Urothelium cell line (cell line): ENCODE measurements around the gene CCDC73.
A peak's percentile ranks its signal among the peaks of the same experiment; 100 is the strongest.
"Not testable (repeated sequence)": the region's sequence is repeated elsewhere in the genome, so short reads cannot be mapped to it uniquely, and the experiment has no call there.

Experiments
- DNase-seq: peaks from one replicate; pipeline ENCODE4 v3.0.0; 2011; ENCODE audit warnings: low spot score, mixed read lengths
- FAIRE-seq: peaks from 2 replicates; lab custom pipeline; 2011; peaks lifted over from hg19 to GRCh38; lab: Jason Lieb, UNC

CCDC73 gene

DNA sequence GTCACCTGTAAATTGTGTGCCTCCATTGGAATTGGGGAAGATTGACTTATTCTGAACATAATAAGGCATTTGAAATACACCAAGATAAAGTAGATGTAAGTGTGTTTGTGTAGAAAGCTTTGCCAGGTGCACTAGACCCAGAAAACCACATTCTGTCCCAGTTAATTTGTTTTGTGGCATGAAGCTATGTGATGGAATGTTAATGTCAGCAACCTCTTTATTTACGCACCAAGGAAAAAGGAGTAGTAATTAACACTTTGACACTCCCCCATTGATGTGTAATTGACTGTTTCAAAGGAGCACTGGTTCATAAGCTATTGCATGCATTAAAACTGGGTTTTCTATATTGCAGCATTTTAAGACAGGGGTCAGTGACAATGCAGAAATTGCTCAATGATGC lies 196.5 kb downstream of the CCDC73 start:
- FAIRE-seq (no peak), DNase-seq (no peak)

DNA sequence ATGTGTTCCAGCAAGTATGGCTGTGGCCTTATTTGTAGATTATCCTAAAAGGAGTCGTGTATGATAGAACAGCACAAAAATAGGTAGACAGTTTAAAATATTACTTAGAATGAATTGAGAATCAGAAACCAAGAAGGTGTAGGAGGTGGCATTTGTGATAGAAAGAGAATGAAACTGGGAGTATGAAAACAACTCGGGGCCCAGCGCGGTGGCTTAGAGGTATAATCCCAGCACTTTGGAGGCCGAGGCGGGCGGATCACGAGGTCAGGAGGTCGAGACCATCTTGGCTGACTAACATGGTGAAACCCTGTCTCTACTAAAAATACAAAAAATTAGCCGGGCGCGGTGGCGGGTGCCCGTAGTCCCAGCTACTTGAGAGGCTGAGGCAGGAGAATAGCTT lies 198.3 kb downstream of the CCDC73 start:
- not testable (repeated sequence) for FAIRE-seq

DNA sequence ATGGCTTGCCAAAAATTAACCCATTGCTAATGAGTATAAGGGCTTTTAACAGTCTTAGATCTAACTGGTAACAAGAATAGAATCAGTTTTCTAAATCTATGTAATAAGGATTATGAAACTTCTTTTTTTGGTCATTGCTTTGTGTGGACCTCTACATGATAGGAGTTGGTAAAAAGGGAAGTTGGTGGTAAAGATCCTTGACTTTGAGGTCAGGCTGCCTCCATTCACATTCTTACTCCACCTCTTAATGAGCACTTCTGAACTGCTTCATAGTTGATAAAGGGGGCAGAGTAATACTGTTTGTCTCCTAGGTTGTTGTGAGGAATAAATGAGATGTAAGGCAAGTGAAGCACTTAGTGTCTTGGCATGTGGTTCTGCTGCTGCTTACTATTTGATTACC lies 200.2 kb downstream of the CCDC73 start:
- DNase-seq (no peak), FAIRE-seq (no peak)

More for the DNA sequence above, 198.3 kb downstream of the CCDC73 start:
- not testable (repeated sequence) for DNase-seq

- peak; percentile 16 for DNase-seq
- FAIRE-seq, result no peak
Measured at GRCh38 chr11:32586576-32587190, 207.8 kb downstream of the CCDC73 start.

- FAIRE-seq, result no peak
- no peak for DNase-seq
Measured at GRCh38 chr11:32584921-32585320, 209.5 kb downstream of the CCDC73 start.

DNA sequence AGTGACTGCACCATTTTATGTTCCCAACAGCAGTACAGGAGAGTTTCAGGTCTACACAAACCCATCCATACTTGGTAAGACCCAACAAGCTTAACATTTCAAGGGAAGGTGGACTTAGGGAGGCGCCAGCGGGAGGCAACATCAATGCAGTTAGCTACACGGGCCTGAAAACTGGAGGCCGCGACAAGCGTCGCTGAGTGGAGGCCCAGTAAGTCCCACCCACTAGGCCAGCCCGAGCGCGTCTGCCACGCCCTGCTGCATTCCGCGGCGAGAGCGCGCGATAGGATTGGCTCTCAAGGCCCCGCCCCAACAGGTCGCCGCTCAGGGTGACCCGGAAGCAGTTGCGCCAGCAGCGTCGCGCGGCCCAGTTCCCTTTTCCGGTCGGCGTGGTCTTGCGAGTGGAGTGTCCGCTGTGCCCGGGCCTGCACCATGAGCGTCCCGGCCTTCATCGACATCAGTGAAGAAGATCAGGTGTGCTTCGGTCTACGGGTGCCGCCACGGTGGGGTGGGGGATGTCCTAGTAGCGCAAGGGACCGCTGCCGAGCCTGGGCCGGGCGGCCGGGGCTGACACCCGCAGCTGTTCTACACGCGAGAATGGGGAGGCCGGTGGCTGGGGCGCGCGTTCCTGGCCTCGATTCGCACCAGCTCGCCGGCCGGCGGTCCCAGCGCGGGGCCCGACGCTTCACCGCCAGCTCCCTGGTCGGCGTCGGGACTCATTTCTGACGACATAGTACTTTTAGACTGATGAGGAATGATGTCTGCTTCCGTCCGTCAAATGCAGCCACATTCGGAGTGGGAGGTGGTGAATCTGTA lies 210.8 kb downstream of the CCDC73 start, which contains the start of gene EIF3M:
Gene EIF3M (plus strand): TSS at position 373 of the 813 bp plus-strand sequence. CDS start 57 bp downstream, at position 430.
- DNase-seq (peak; percentile 98), FAIRE-seq (peak; percentile 97)

DNA sequence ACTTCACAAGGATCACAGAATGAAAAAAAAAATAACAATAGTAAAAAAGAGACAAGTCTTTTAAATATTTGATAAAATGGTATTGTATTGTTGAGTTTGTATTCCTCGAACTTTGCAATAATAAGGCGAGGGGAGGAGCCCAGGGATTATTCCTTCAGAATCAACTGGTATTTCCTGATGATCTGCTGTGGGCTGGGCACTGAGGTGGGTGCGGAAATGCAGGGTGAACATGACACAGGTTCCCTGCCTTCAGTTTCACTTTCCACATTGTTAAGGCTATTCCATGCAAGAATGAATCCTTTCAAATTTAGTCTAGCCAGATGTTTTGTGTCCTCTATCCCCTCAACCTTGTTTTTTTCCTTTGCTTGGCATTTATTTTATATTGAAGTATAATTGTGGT lies 212.9 kb downstream of the CCDC73 start:
- DNase-seq, result no peak
- no peak for FAIRE-seq

DNA sequence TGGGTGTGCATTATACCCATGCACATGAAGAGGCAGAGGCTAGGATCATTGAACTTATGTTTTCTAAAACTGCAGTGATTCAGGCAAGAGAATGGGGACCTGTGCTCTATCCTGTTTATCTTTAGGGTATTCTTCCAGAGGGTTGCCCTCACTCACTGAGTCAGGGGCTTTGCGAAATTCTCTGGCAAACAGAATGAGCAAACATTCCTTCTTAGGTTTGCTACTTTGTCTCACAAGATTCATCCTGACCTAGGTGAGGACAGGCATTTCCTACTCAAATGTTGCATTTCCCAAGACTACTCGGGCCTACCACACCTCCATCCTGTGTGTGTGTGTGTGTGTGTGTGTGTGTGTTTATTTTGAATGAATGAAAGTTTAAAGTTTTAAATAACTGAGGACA lies 213.5 kb downstream of the CCDC73 start:
- DNase-seq (no peak), FAIRE-seq (no peak)

DNA sequence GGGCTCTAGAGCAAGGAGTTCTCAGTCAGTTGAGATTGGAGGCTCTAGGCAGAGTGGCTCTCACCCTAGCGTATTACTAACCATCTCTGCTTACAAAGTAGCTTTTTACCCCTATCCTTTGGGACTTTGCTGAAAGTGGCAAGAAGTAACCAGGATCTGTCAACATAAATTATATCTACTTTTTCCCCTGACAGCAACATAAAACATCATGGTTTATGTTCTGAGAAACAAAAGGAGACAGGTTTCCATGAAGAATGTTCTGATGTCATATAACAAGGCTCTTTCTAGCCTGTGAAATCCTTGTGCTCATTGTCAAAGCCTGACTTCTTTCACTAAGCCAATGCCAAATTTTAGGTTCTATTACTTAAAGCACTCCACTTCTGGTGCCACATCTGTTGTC lies 218.0 kb downstream of the CCDC73 start:
- FAIRE-seq (no peak), DNase-seq (no peak)

- DNase-seq (no peak), FAIRE-seq (no peak)
Measured at GRCh38 chr11:32575070-32575469, 219.4 kb downstream of the CCDC73 start.

DNA sequence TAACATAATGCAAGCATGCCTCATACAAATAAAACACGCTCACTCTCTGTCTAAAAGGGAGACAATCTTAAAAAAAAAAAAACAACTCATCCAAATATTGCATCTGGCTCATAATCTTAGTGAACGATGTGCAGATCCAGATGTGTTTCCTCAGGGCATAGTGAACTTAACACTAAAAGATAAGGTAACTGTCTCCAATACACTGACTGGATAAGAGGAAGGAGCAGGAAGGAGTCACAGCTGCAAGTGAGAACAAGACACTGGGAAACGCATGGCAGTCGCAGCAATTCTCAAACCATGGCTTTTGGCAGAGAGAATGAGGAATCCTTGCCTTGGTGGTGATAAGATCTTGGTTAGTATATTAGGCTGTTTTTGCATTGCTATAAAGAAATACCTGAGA lies 220.0 kb downstream of the CCDC73 start:
- DNase-seq (no peak), FAIRE-seq (no peak)

DNA sequence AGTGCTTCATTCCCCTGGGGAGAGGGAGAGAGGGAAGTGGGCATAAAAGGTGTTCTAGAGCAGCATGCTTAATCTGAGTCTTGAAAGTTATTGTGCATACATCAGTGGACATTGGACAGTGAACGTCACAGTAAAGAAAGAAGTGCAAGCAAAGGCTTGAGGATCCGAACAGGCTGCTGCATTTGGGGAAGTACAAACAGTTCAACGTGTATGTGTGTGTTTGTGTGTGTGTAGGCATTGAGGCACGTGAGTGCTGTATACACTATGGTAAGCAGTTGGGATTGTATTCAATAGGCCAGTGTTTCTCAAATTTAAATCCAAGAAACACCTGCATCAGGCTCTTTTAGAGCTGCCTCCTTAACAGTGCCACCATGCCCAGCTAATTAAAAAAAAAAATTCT lies 221.2 kb downstream of the CCDC73 start:
- FAIRE-seq, result no peak
- DNase-seq, result no peak

- FAIRE-seq, result no peak
- no peak for DNase-seq
Measured at GRCh38 chr11:32571039-32571438, 223.4 kb downstream of the CCDC73 start.

- FAIRE-seq (no peak), DNase-seq (no peak)
Measured at GRCh38 chr11:32569313-32569881, 225.1 kb downstream of the CCDC73 start.

DNA sequence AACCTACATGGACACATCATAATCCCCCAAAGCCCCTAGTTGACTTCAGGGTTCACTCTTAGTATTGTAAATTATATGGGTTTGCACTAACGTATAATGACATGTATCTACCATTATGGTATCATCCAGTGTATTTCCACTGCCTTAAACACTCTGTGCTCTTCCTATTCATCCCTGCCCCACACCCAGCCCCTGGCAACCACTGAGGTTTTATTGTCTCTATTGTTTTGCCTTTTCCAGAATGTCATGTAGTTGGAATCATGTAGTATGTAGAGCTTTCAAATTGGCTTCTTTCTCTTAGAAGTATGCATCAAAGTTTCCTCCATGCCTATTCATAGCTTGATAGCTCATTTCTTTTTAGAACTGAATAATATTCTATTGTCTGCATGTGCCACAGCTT lies 227.3 kb downstream of the CCDC73 start:
- no peak for DNase-seq
- no peak for FAIRE-seq

DNA sequence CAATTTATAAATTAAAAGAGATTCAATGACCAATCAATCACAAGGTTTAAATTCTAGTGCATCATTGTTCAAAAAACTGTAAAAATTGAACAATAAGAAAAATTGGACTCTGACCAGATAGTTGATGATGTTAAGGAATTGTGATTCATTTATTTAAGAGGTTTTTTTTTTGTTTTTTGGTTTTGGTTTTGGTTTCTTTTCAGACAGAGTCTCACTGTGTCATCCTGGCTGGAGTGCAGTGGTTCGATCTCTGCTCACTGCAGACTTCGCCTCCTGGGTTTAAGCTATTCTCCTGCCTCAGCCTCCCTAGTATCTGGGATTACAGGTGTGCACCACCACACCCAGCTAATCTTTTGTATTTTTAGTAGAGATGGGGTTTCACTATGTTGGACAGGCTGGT lies 227.9 kb downstream of the CCDC73 start:
- DNase-seq (no peak), FAIRE-seq (no peak)

GRCh38 chr11:32563600-32563959 lies 230.9 kb downstream of the CCDC73 start:
- DNase-seq (no peak), FAIRE-seq (no peak)

- FAIRE-seq (no peak), DNase-seq (no peak)
Measured at GRCh38 chr11:32562839-32563599, 231.4 kb downstream of the CCDC73 start.

DNA sequence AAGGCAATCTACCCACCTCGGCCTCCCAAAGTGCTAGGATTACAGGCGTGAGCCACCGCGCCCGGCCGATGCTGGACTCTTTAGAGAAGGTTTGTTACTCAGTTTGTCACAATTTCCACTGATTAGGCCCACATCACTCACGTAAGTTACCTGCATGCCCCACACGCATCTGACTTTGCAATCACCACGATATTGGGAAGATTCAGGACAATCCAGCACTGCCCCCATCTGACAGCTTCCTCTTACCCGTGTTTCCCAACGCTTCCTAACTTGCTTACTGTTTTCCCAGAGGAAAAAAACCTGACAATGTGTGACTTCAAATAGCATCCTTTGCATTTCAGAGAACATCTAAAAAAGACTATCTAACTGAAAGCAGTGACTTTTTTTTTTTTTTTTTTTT lies 232.6 kb downstream of the CCDC73 start:
- FAIRE-seq (no peak), DNase-seq (no peak)

DNA sequence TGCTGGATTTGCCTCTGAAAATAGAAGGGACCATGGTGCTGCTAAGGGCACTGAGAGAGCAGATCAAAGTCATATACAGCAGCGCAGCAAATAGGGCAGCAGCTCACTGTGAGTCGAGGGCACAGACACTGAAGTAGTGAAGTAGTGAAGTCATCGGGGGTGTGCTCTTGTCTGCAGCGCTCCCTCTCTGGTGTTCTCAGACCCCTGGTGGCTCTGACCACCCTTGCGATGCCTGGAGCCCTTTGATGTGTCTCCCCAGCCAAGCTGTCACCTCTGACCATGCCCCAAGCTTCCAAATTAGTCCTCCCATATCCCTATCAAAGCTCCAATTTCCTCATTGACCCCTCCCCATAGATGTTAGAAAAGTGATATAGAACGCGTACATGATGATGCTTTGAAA lies 238.6 kb downstream of the CCDC73 start:
- FAIRE-seq (no peak), DNase-seq (no peak)

DNA sequence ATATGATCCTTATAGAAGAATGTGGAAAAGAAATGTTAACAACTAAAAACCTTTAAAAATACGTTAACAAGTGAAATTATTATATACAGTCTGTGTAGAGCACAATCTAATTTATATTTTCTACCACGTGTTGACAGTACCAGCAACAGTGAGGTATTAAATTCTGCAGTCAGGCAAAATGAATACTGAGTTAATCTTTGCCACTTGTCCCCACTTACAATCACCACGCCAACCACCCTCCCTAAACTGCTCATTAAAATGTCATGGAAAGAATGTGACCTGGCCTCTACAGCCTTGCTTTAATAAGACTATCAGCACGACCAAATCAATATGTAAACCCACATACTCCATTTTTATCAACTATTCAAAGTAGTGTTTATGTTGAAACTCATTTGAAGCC lies 239.4 kb downstream of the CCDC73 start:
- no peak for DNase-seq
- no peak for FAIRE-seq
